HG02884 (cell line): ENCODE data around the gene NIPA2.
"Not testable (repeated sequence)": the region's sequence is repeated elsewhere in the genome, so short reads cannot be mapped to it uniquely, and the experiment has no call there.

Experiments
- ATAC-seq: cut with Tn5 transposase; IDR thresholded peaks from one replicate; pipeline ENCODE4 v1.9.1; 2021; ENCODE audit warnings: mild to moderate bottlenecking, moderate library complexity; ENCODE audit not compliant: unreplicated experiment

Gene NIPA2

GRCh38 chr15:22838292-22839042 is at the start of gene NIPA2:
NIPA2 (plus strand) TSS chr15:22838666; CDS start chr15:22851732, 13,066 bp downstream.
- peak; percentile 73 for ATAC-seq

GRCh38 chr15:22794063-22794462 is 44.4 kb upstream of the NIPA2 start:
- no peak for ATAC-seq

- no peak for ATAC-seq
Measured at GRCh38 chr15:22794621-22795167, 43.8 kb upstream of the NIPA2 start.

- ATAC-seq: no peak
Measured at GRCh38 chr15:22795206-22796063, 43.0 kb upstream of the NIPA2 start.

DNA sequence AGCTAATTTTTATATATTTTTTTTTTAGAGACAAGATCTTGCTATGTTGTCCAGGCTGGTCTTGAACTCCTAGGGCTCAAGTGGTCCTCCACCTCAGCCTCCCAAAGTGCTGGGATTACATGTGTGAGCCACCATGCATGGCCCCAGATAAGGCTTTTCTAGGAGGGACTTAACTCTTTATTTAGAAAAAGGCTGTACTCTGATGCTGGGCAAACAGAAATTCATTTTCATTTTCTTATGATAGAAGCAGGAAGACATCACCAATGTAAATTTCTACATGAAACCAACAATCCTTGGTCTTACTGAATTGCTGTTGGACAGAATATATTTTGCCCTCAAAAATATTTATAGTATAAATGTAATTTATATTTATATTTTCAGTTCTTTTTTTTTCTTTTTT is 42.4 kb upstream of the NIPA2 start:
- ATAC-seq: no peak

DNA sequence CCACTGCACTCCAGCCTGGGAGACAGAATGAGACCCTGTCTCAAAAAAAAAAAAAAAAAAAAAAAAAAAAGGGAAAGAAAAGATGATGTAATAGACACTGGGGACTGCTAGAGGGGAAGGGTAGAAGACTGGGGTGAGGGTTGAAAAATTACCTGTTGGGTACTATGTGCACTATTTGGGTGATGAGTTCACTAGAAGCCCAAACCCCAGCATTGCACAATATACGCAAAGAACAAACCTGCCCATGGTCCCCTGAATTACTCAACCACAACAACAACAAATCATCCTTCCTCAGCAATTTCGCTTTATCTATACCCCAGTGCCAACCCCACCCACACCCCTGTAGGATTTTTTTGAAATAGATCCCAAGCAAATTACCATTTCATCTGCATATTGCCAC is 38.6 kb upstream of the NIPA2 start:
- no peak for ATAC-seq

GRCh38 chr15:22803006-22803405 is 35.5 kb upstream of the NIPA2 start:
- not testable (repeated sequence) for ATAC-seq

- ATAC-seq: no peak
Measured at GRCh38 chr15:22806156-22806555, 32.3 kb upstream of the NIPA2 start.

- ATAC-seq: no peak
Measured at GRCh38 chr15:22806664-22807063, 31.8 kb upstream of the NIPA2 start.

- ATAC-seq: not testable (repeated sequence)
Measured at GRCh38 chr15:22807831-22808230, 30.6 kb upstream of the NIPA2 start.

GRCh38 chr15:22808240-22808639 is 30.2 kb upstream of the NIPA2 start:
- no peak for ATAC-seq

- no peak for ATAC-seq
Measured at GRCh38 chr15:22808761-22809280, 29.6 kb upstream of the NIPA2 start.

DNA sequence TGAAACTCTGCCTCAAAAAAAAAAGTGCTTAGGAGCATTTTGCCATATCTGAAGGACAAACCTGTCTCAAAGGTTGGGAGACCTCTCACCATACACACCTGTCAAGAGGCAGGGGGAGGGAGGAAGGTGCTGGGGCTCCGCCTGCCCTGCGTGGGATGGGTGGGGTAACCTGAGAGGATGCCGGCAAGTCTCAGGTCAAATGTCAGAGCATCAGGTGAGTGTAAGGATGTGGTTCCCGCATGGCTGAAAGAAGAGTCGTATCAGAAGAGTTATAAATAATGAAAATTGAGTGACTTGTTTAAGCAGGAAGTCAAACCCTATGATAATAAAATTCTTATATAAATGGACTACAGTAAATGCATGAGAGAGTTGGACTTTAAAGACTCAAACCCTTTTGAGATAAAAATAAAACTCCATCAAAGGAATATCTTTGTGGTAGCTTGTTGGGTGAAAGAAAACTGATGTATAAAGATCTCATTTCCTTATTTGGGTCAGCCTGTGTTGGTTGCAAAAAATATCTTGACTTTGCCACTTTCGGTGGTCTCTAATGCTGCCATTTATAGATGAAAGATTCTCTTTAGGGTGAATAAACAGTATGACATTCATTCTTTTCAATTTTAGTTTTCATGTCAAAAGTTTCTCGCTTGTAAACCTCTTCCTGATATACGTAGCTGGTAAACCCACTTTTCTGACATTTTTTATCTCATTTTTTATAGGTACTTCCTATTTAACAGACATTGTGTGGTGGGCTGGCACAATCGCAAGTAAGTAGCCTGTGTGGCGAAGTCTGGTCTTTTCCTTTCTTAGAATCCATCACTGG is 28.2 kb upstream of the NIPA2 start:
- ATAC-seq: no peak

GRCh38 chr15:22810853-22811338 is 27.6 kb upstream of the NIPA2 start:
- ATAC-seq: no peak

DNA sequence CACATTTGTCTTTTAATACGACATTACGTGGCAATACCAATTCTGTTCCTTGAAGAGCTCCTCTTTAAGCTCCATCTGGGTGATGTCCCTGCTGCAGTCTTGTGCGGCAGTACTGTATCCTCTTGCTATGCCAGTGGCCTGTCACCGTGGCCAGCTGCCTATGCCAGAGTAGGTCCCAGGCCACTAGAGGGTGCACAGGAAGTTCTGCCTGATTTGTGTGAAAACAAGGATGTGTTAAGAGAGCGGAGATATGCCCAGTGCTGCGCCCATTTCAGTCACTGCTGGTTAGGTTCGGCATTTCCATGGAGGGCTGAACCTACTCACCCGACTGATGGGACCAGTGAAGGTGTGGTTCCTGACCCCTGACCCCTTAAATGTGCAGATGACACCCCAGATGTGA is 26.8 kb upstream of the NIPA2 start:
- ATAC-seq: no peak

DNA sequence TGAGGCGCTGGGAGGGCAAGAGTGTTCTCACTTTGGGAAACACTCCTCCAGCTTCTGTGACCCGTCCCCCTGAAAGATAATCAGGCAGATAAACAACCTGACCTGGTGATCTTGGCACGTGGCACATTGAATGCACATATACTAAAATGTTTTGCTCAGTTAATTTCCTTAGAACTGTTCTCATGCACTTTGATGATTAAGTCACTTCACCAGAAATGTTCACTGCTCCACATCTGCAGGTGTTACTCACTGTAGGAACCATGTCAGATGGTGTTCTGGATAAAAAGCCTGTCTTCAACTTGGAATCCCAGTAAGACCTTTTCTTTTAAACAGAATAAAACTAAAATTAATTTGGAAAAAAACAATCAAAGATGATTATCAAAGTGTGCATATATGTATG is 24.6 kb upstream of the NIPA2 start:
- no peak for ATAC-seq

DNA sequence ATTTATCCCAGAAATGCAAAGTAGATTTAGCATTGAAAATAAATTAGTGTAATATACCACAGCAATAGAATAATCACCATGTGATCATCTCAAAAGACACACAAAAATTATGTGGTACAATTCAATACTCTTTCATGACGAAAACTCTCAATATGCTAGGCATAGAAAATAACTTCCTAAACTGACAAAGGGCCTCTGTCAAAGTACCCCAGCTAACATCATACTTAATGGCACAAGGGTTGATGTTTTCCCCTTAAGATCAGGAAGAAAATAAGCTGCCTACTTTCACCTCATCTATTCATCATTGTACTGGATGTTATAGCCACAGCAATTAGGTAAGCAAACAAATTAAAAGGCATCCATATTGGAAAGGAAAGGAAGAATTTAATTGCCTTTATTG is 22.7 kb upstream of the NIPA2 start:
- ATAC-seq: no peak

DNA sequence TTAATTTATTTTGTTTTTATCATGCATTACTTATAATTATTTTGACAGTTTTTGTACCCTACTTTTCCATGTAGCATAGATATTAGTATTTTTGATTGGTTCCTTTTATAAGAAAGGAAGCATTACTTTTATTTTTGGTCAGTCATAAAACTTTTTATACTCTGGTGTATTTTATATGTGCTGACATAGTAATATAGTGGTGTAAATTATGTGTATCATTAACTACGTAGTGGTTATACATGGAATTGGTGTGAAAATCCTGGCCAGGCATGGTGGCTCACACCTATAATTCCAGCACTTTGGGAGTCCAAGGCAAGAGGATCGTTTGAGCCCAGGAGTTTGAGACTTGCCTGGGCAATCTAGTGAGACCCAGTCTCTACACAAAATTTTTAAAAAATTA is 18.8 kb upstream of the NIPA2 start:
- no peak for ATAC-seq

DNA sequence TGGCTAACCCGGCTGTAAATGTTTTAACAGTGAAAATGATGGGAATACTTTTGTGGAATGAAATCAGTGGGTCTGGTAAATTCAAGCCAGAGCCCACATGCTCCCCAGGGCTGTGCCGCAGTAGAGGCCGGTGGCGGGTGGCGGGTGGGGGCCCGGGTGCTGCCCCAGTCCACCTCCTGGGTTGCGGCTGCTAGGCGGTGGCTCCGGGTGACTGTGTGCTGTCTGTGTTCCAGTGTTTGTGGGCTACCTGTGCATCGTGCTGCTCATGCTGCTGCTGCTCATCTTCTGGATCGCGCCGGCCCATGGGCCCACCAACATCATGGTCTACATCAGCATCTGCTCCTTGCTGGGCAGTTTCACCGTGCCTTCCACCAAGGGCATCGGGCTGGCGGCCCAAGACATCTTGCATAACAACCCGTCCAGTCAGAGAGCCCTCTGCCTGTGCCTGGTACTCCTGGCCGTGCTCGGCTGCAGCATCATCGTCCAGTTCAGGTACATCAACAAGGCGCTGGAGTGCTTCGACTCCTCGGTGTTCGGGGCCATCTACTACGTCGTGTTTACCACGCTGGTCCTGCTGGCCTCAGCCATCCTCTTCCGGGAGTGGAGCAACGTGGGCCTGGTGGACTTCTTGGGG is 14.9 kb upstream of the NIPA2 start:
- ATAC-seq: no peak

GRCh38 chr15:22827125-22827524 is 11.3 kb upstream of the NIPA2 start:
- ATAC-seq: no peak
